Hippocampal formation (tissue), 2 donors: ENCODE measurements around the gene ENTREP3.
A peak's percentile ranks its signal among the peaks of the same experiment; 100 is the strongest.
"Not testable (repeated sequence)": the region's sequence is repeated elsewhere in the genome, so short reads cannot be mapped to it uniquely, and the experiment has no call there.

Source experiments
- DNase-seq, 2 donors: peaks; one replicate each; lab custom pipeline; 2025; lab: John Stamatoyannopoulos, UW

The ENTREP3 gene

GRCh38 chr1:155250633-155251449, 4.4 kb downstream of the ENTREP3 start:
- DNase-seq: peak; percentile 85 to 92

DNA sequence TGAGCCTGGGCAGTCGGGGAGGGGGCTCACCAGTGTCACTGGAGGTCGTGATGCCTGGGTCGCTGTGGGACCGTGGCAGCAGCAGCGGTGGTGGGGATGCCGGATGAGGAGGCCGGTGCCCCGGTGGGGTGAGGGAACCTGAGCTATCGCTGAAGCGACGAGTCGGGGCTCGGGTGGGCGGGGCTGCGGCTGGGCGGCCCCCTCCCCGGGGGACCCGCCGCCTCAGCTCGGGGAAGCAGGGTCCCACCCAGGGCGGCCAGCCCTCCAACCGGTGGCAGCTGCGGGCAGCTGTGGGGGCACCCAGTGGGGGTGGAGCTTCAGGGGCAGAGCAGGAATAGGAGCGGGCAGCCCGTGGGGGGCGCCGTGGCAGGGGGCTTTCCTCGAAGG, 5.0 kb downstream of the ENTREP3 start:
- no peak for DNase-seq

GRCh38 chr1:155247667-155248553, 7.4 kb downstream of the ENTREP3 start:
- no peak for DNase-seq

GRCh38 chr1:155246796-155247195, 8.5 kb downstream of the ENTREP3 start:
- DNase-seq: not testable (repeated sequence)

DNA sequence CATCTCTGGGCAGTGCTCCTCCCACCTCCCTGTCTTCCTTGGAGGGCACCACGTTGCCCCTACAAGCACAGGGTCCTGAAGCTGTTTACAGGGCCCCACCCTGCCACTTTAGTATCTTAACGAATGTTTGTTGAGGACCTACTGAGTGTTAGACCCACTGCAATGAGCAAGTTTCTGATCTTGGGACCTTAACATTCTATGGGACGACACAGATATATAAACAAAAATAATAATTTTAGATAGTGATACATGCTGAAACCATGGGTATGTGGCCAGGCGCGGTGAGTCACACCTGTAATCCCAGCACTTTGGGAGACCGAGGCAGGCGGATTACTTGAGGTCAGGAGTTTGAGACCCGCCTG, 10.1 kb downstream of the ENTREP3 start:
- DNase-seq: no peak

- peak; percentile 96 to 99 for DNase-seq
Observed at GRCh38 chr1:155244368-155245162, 10.7 kb downstream of the ENTREP3 start.

DNA sequence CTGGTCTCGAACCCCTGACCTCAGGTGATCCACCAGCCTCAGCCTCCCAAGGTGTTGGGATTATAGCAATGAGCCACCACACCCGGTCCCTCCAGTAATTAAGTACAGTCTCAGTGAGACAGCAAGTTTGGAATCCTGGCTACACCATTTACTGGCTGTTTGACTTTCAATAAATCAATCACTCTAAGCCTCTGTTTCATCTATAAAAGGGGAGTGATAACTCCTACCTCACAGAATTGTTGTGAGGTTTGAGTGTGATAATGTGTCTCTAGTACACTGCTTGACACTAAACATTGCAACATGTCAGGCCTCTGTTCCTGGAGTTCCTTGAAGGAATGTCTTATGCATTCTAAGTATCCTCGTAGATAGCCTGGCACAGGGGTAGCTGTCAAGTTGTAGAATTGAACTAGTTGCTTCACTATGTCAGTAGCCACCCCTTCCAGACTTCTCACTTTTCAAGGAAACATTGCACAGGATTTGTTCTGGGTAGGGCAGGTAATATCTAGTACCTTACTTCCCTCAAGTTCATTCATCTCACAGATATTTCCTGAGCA, 12.4 kb downstream of the ENTREP3 start:
- DNase-seq: no peak

- no peak for DNase-seq
Observed at GRCh38 chr1:155241841-155242264, 13.4 kb downstream of the ENTREP3 start.

GRCh38 chr1:155241069-155241679, 14.1 kb downstream of the ENTREP3 start:
- peak; percentile 79 to 88 for DNase-seq

DNA sequence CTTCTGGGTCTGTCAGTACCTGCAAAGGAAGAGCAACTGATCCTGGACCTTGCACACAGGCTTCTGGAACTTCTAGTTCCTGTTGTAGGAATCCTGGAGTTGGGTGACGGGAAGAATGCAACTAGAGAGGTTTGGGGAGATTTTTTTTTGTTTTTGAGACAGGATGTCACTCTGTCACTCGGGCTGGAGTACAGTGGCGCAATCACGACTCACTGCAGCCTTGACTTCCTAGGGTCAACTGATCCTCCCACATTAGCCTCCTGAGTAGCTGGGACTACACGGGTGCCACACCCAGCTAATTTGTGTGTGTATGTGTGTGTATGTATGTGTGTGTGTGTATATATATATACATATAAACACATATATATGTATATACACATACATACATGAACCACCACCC, 18.8 kb downstream of the ENTREP3 start:
- DNase-seq: no peak

DNA sequence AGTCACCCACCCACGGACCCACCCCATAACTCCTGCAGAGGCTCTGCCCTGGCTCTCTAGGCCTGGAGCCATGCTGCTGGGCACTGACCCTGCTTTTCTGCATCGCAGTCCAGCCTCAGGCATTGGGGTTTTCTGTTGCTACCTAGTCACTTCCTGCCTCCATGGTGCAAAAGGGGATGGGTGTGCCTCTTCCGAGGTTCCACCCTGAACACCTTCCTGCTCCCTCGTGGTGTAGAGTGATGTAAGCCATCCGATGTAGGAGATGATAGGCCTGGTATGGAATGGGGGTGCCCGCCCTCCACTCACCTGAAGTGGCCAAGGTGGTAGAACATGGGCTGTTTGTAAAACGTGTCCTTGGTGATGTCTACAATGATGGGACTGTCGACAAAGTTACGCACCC, 19.9 kb downstream of the ENTREP3 start:
- not testable (repeated sequence) for DNase-seq

- not testable (repeated sequence) for DNase-seq
Observed at GRCh38 chr1:155233502-155233901, 21.8 kb downstream of the ENTREP3 start.

DNA sequence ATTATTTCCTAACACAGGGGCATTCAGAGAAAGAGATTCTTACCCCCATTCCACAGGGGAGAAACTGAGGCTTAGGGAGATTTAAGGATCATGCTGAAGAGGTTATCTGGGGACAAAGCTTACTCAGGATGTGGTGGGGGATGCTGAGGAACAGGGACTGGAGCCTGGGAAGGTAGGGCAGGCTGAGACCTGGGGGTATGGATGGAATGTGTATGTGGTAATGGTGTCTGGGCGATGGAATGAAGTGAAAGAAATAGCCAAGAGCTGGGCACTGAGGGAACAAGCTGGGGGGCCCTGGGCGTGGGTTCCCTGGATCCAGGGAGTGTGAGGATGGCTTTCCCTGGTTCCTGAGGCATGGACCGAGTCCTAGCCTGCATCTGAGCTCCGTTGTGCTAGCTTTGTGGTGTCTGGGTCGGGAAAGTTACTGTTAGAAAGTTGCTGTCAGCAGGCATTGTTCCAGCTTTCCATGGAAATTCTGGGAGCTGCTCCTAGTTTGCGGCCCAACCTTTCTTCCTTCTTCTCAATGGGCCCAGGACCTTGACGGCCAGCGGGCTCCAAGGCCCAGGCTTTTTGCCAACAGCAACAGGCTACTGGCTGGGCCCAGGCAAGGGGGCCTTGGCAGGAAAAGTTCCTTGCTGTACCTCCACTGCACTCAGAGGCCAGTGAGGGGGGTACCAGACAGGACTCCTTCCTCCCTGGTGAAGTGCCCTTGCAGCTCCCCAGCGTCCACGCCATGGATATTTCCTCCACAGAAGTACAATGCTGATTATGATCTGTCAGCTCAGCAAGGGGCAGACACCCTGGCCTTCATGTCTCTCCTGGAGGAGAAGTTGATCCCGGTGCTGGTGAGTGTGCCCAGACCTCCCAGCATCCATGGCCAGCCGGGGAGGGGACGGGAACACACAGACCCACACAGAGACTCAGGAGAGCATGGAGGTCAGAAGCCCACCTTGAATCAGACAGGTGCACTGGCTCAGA, 23.0 kb downstream of the ENTREP3 start:
- not testable (repeated sequence) for DNase-seq

- not testable (repeated sequence) for DNase-seq
Observed at GRCh38 chr1:155231302-155231701, 24.0 kb downstream of the ENTREP3 start.

GRCh38 chr1:155228096-155228427, 27.2 kb downstream of the ENTREP3 start:
- no peak for DNase-seq

GRCh38 chr1:155227261-155228095, 27.8 kb downstream of the ENTREP3 start:
- DNase-seq: peak; percentile 97 to 98

DNA sequence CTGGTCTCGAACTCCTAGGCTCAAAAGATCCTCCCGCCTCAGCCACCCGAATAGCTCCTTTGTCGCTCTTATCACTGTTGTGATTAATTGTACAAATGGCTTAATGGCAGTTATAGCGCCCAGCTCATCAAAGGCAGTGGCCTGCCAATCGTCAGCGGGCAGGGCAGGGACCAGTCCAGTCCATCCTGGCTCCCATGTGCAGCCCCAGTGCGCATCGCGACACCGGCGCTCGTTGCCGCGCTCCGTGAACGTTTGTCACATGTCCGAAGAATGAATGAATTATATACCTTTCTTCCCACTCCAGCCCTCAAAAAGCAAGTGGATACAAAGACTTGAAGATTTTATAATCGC, 28.4 kb downstream of the ENTREP3 start:
- no peak for DNase-seq

- peak; percentile 42 to 46 for DNase-seq
Observed at GRCh38 chr1:155226188-155226909, 28.9 kb downstream of the ENTREP3 start.

DNA sequence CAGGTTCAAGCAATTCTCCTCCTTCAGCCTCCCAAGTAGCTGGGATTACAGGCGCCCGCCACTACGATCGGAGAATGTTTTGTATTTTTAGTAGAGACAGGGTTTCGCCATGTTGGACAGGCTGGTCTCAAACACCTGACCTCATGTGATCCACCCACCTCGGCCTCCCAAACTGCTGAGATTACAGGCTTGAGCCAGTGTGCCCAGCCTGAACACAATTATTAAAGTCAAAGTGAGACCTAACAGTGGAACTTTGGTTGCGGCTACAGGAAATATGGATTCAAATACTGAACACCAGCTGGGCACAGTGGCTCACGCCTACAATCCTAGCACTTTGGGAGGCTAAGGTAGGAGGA, 29.9 kb downstream of the ENTREP3 start:
- DNase-seq: not testable (repeated sequence)
